ENCODE results near the gene RTTN.
"Not testable (repeated sequence)": the region's sequence is repeated elsewhere in the genome, so short reads cannot be mapped to it uniquely, and the experiment has no call there.

RTTN gene

GRCh38 chr18:70113511-70113910 lies 92.0 kb downstream of the RTTN start:
- in situ Hi-C loops (cut with HindIII; ENCODE audit: low pct_ligation_motif_present, low pct_unique_long_range_greater_than_20kb, low sequenced_read_pairs) = no loop called here
- DNase-seq = no peak

GRCh38 chr18:70110678-70111077 lies 94.8 kb downstream of the RTTN start:
- no peak for DNase-seq
- in situ Hi-C loops (cut with HindIII; ENCODE audit: low pct_ligation_motif_present, low pct_unique_long_range_greater_than_20kb, low sequenced_read_pairs) = no loop called here

- no peak for DNase-seq
- in situ Hi-C loops (cut with HindIII; ENCODE audit: low pct_ligation_motif_present, low pct_unique_long_range_greater_than_20kb, low sequenced_read_pairs) = no loop called here
Measured at GRCh38 chr18:70107091-70107490, 98.4 kb downstream of the RTTN start.

GRCh38 chr18:70102854-70103253 lies 102.6 kb downstream of the RTTN start:
- not testable (repeated sequence) for DNase-seq

GRCh38 chr18:70089858-70090257 lies 115.6 kb downstream of the RTTN start:
- in situ Hi-C loops (cut with HindIII; ENCODE audit: low pct_ligation_motif_present, low pct_unique_long_range_greater_than_20kb, low sequenced_read_pairs) = no loop called here
- no peak for DNase-seq

More at GRCh38 chr18:70102854-70103253, 102.6 kb downstream of the RTTN start:
- in situ Hi-C loops (cut with HindIII; ENCODE audit: low pct_ligation_motif_present, low pct_unique_long_range_greater_than_20kb, low sequenced_read_pairs) = not testable (repeated sequence)

GRCh38 chr18:70086085-70086484 lies 119.4 kb downstream of the RTTN start:
- in situ Hi-C loops (cut with HindIII; ENCODE audit: low pct_ligation_motif_present, low pct_unique_long_range_greater_than_20kb, low sequenced_read_pairs) = no loop called here
- no peak for DNase-seq

GRCh38 chr18:70085641-70086040 lies 119.8 kb downstream of the RTTN start:
- in situ Hi-C loops (cut with HindIII; ENCODE audit: low pct_ligation_motif_present, low pct_unique_long_range_greater_than_20kb, low sequenced_read_pairs) = no loop called here
- DNase-seq = no peak

- in situ Hi-C loops (cut with HindIII; ENCODE audit: low pct_ligation_motif_present, low pct_unique_long_range_greater_than_20kb, low sequenced_read_pairs) = no loop called here
- no peak for DNase-seq
Measured at GRCh38 chr18:70082430-70082829, 123.1 kb downstream of the RTTN start.

GRCh38 chr18:70078106-70078505 lies 127.4 kb downstream of the RTTN start:
- no peak for DNase-seq

GRCh38 chr18:70075906-70076305 lies 129.6 kb downstream of the RTTN start:
- in situ Hi-C loops (cut with HindIII; ENCODE audit: low pct_ligation_motif_present, low pct_unique_long_range_greater_than_20kb, low sequenced_read_pairs) = no loop called here
- no peak for DNase-seq

More at GRCh38 chr18:70078106-70078505, 127.4 kb downstream of the RTTN start:
- in situ Hi-C loops (cut with HindIII; ENCODE audit: low pct_ligation_motif_present, low pct_unique_long_range_greater_than_20kb, low sequenced_read_pairs) = no loop called here

- in situ Hi-C loops (cut with HindIII; ENCODE audit: low pct_ligation_motif_present, low pct_unique_long_range_greater_than_20kb, low sequenced_read_pairs) = no loop called here
- DNase-seq = no peak
Measured at GRCh38 chr18:70074116-70074515, 131.4 kb downstream of the RTTN start.

- no peak for DNase-seq
- in situ Hi-C loops (cut with HindIII; ENCODE audit: low pct_ligation_motif_present, low pct_unique_long_range_greater_than_20kb, low sequenced_read_pairs) = no loop called here
Measured at GRCh38 chr18:70073432-70073831, 132.1 kb downstream of the RTTN start.

GRCh38 chr18:70072678-70073077 lies 132.8 kb downstream of the RTTN start:
- in situ Hi-C loops (cut with HindIII; ENCODE audit: low pct_ligation_motif_present, low pct_unique_long_range_greater_than_20kb, low sequenced_read_pairs) = no loop called here
- DNase-seq = peak; percentile 26

GRCh38 chr18:70069965-70070364 lies 135.5 kb downstream of the RTTN start:
- DNase-seq = no peak
- in situ Hi-C loops (cut with HindIII; ENCODE audit: low pct_ligation_motif_present, low pct_unique_long_range_greater_than_20kb, low sequenced_read_pairs) = no loop called here

- in situ Hi-C loops (cut with HindIII; ENCODE audit: low pct_ligation_motif_present, low pct_unique_long_range_greater_than_20kb, low sequenced_read_pairs) = no loop called here
- no peak for DNase-seq
Measured at GRCh38 chr18:70069382-70069781, 136.1 kb downstream of the RTTN start.

GRCh38 chr18:70068981-70069380 lies 136.5 kb downstream of the RTTN start:
- in situ Hi-C loops (cut with HindIII; ENCODE audit: low pct_ligation_motif_present, low pct_unique_long_range_greater_than_20kb, low sequenced_read_pairs) = no loop called here
- DNase-seq = no peak

GRCh38 chr18:70059684-70060083 lies 145.8 kb downstream of the RTTN start:
- DNase-seq = no peak
- in situ Hi-C loops (cut with HindIII; ENCODE audit: low pct_ligation_motif_present, low pct_unique_long_range_greater_than_20kb, low sequenced_read_pairs) = no loop called here

- in situ Hi-C loops (cut with HindIII; ENCODE audit: low pct_ligation_motif_present, low pct_unique_long_range_greater_than_20kb, low sequenced_read_pairs) = no loop called here
- DNase-seq = no peak
Measured at GRCh38 chr18:70058916-70059315, 146.6 kb downstream of the RTTN start.

GRCh38 chr18:70047931-70048603 lies 157.4 kb downstream of the RTTN start:
- in situ Hi-C loops (cut with HindIII; ENCODE audit: low pct_ligation_motif_present, low pct_unique_long_range_greater_than_20kb, low sequenced_read_pairs) = no loop called here
- no peak for DNase-seq

- in situ Hi-C loops (cut with HindIII; ENCODE audit: low pct_ligation_motif_present, low pct_unique_long_range_greater_than_20kb, low sequenced_read_pairs) = no loop called here
- DNase-seq = no peak
Measured at GRCh38 chr18:70046796-70047195, 158.7 kb downstream of the RTTN start.

- no peak for DNase-seq
- in situ Hi-C loops (cut with HindIII; ENCODE audit: low pct_ligation_motif_present, low pct_unique_long_range_greater_than_20kb, low sequenced_read_pairs) = no loop called here
Measured at GRCh38 chr18:70046207-70046606, 159.3 kb downstream of the RTTN start.

Measured in ACHN (cell line).